Measurements from ENCODE around the gene KLK3. TPM values are rescaled to one million over a fixed set of nuclear protein-coding genes. Genes with fewer than 3 reads are reported as not detected.
A peak's percentile ranks its signal among the peaks of the same experiment; 100 is the strongest.
"Not testable (repeated sequence)": the region's sequence is repeated elsewhere in the genome, so short reads cannot be mapped to it uniquely, and the experiment has no call there.

Gene KLK3
- total and polyA plus RNA-seq, 7 donors = 1.8 to 4.2 (median 3.0) TPM; not detected in 4

DNA sequence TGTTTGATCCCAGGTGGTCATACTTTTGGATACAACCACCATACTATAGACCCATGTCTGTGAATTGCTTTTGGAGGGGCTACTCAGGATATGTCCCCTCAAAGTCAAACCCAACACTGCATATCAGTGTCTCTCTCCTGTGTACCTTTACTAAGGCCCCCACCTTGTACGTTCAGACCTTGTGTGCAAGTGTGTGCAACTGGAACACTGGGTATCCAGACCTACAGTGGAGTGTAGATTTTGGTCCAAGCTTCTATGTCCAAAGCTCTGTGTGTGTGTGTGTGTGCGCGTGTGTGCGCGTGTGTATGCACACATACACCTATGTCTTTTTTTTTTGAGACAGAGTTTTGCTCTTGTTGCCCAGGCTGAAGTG is 36.5 kb downstream of the KLK3 start:
- TF ChIP-seq EP300 (IDR thresholded peaks at IDR 0.05) (no peak), POLR2AphosphoS5 (IDR thresholded peaks at IDR 0.05) (no peak), CTCF (IDR thresholded peaks at IDR 0.05) (no peak), POLR2A (IDR thresholded peaks at IDR 0.05) (no peak)
- Histone ChIP-seq H3K9me3 (no peaks in the 10 kb centered on the region), H3K27ac (peak overlapping the region in 1 of 4 donors; percentile 58), H3K36me3 (no peaks in the 10 kb centered on the region), H3K4me1 (peaks cover 0 to 6% (median 2%) of the 10 kb centered on the region in 4 donors), H3K4me3 (no peak overlapping the region), H3K27me3 (peaks cover 0 to 12% (median 0%) of the 10 kb centered on the region in 3 donors)
- intact Hi-C loops (cut with DNase I) = no loop called here
- 86 to 97% methylated on average over 5 of the region's 5 CpGs for WGBS, 2 donors
- no peak for DNase-seq

- Histone ChIP-seq H3K27ac (no peak overlapping the region), H3K36me3 (no peaks in the 10 kb centered on the region), H3K4me1 (peaks cover 0 to 6% (median 2%) of the 10 kb centered on the region in 4 donors), H3K9me3 (no peaks in the 10 kb centered on the region), H3K27me3 (peaks cover 0 to 12% (median 0%) of the 10 kb centered on the region in 3 donors), H3K4me3 (no peak overlapping the region)
- TF ChIP-seq CTCF (IDR thresholded peaks at IDR 0.05) = no peak
- no peak for TF ChIP-seq POLR2A (IDR thresholded peaks at IDR 0.05)
- no peak for TF ChIP-seq POLR2AphosphoS5 (IDR thresholded peaks at IDR 0.05)
- no peak for TF ChIP-seq EP300 (IDR thresholded peaks at IDR 0.05)
- intact Hi-C loops (cut with DNase I) = no loop called here
- DNase-seq = no peak
- 92 to 93% methylated on average over 18 of the region's 18 CpGs for WGBS, 2 donors
These were observed 38.5 kb downstream of the KLK3 start for GRCh38 chr19:50893047-50893736.

DNA sequence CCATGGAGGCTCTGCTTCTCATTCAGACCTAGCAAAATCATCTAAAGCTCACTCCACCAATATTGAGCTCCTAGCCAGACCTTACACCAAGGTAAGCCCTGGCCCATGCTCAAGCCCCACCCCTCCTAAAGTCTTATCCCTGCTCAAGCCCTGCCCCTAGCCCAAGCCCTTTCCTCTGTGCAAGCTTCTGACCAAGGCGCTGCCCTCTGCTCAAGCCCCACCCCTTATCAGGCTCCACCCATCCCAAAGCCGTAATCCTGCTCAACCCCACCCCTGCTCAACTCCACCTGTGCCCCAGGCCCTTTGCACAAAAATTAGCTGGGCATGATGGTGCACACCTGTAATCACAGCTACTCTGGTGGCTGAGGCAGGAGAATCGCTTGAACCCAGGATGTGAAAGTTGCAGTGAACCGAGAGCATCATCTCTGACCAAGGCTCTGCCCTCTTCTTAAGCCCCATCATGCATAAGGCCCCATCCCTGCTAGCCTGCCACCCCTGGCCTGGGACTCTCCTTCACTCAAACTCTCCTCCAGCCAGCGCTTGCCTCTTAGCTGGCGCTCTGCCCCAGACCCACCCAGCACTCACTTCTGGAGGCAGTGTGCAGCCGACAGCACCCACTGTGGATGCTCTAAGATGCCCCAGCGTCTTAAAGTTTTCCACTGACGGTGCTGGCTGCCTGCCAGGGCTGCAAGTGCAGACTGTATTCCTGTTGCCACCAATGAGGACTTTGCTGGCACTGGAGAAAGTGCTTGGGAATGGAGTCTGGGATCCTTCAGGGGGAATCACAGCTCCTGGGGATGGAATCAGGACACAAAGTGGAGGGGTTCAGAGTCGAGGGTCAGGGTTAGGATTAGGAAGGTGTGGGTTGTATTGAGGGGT is 40.0 kb downstream of the KLK3 start:
- intact Hi-C loops (cut with DNase I) = no loop called here
- Histone ChIP-seq H3K4me3 (no peak overlapping the region), H3K27me3 (peaks cover 0 to 12% (median 0%) of the 10 kb centered on the region in 3 donors), H3K27ac (no peak overlapping the region), H3K9me3 (no peaks in the 10 kb centered on the region), H3K36me3 (no peaks in the 10 kb centered on the region), H3K4me1 (peaks cover 0 to 6% (median 2%) of the 10 kb centered on the region in 4 donors)
- peak; percentile 84 for DNase-seq
- WGBS, 2 donors = 57 to 69% methylated on average over 10 of the region's 10 CpGs
- no peak for TF ChIP-seq CTCF (IDR thresholded peaks at IDR 0.05)
- peak in 1 of 4 donors; percentile 27 for TF ChIP-seq POLR2AphosphoS5 (IDR thresholded peaks at IDR 0.05)

- DNase-seq; H3K9me3 ChIP-seq; H3K4me1 ChIP-seq; H3K36me3 ChIP-seq; intact Hi-C loops (cut with DNase I); H3K4me3 ChIP-seq; H3K27ac ChIP-seq: not testable (repeated sequence)
- peaks cover 0 to 12% (median 0%) of the 10 kb centered on the region in 3 donors for H3K27me3 ChIP-seq
- 89 to 93% methylated on average over 9 of the region's 9 CpGs for WGBS, 2 donors
These were observed 41.4 kb downstream of the KLK3 start for GRCh38 chr19:50896089-50896590.

DNA sequence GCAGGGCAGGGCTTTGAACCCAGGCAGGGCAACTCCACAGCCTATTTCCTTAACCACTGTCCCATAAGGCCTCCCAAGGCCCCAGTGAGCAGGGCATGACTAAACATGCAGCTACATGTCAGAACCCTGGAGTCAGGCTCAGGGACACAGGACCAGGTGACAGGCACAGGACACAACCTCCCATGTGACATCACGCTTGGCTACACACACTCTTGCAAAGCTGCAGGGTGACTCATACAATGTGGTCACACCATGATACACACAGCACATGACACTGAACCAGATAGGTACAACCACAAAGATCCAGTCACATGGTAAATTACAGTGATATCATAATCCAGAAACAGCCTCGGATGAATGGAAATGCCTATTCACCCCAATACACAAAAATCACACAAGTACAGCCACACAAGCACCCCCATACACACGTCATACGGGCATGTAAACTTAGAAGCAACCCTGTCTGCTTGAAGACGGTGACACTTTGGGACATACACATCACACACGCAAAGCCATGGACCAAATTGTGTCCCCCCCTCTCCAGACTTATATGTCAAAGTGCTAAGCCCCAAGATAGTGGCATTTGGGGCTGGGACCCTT is 42.0 kb downstream of the KLK3 start:
- H3K4me3 ChIP-seq = no peak overlapping the region
- intact Hi-C loops (cut with DNase I) = no loop called here
- H3K9me3 ChIP-seq = no peaks in the 10 kb centered on the region
- peaks cover 0 to 13% (median 0%) of the 10 kb centered on the region in 3 donors for H3K27me3 ChIP-seq
- no peak for TF ChIP-seq POLR2AphosphoS5 (IDR thresholded peaks at IDR 0.05)
- TF ChIP-seq POLR2A (IDR thresholded peaks at IDR 0.05) = no peak
- TF ChIP-seq CTCF (IDR thresholded peaks at IDR 0.05) = no peak
- TF ChIP-seq EP300 (IDR thresholded peaks at IDR 0.05) = no peak
- 73 to 80% methylated on average over 6 of the region's 6 CpGs for WGBS, 2 donors
- DNase-seq = no peak
- no peaks in the 10 kb centered on the region for H3K36me3 ChIP-seq
- H3K27ac ChIP-seq = no peak overlapping the region
- peaks cover 0 to 4% (median 0%) of the 10 kb centered on the region in 4 donors for H3K4me1 ChIP-seq

All from sigmoid colon (tissue), 7 donors.